Peyer's patch (tissue), 4 donors: ENCODE data around the gene AKT2. TPM values are rescaled to one million over a fixed set of nuclear protein-coding genes. Genes with fewer than 3 reads are reported as not detected.

Experiments used
- DNase-seq, 3 donors: peaks; one replicate each; pipeline ENCODE4 v3.0.0-alpha.2; 2017 to 2019
- H3K27ac ChIP-seq, 4 donors: fragments of 200-600 bp; sonication (generic); one replicate each; pipeline ENCODE4 v1.5.1; 2016 to 2019
- H3K27me3 ChIP-seq, 2 donors: fragments of 200-600 bp; sonication (generic); one replicate each; pipeline ENCODE4 v1.5.1; 2019
- H3K36me3 ChIP-seq, 3 donors: fragments of 200-600 bp; sonication (generic); one replicate each; pipeline ENCODE4 v1.5.1; 2016 to 2019
- H3K4me1 ChIP-seq, 4 donors: fragments of 200-600 bp; sonication (generic); one replicate each; pipeline ENCODE4 v1.5.1; 2016 to 2019
- H3K4me3 ChIP-seq, 4 donors: fragments of 200-600 bp; sonication (generic); 1 replicate in 3 of 4; 2 replicates in 1 of 4; pipeline ENCODE4 v1.5.1; 2016 to 2019; ENCODE audit warnings: mild to moderate bottlenecking in 1 of 4
- H3K9me3 ChIP-seq, 4 donors: fragments of 200-600 bp; sonication (generic); one replicate each; pipeline ENCODE4 v1.5.1; 2016 to 2019; ENCODE audit warnings: mild to moderate bottlenecking in 1 of 4
- CTCF ChIP-seq, 6 experiments: fragments of 450-650 bp in 4 of 6; fragments of 200-600 bp in 2 of 6; sonication (generic) in 1 of 6; IDR thresholded peaks; one replicate each; pipeline ENCODE4 v1.5.1; 2017 to 2019; ENCODE audit warnings: antibody characterized with exemption in 6 of 6, mild to moderate bottlenecking in 3 of 6, moderate library complexity in 1 of 6
- POLR2A ChIP-seq, 2 donors: fragments of 450-650 bp; IDR thresholded peaks; one replicate each; pipeline ENCODE4 v1.5.1; 2017; ENCODE audit warnings: antibody characterized with exemption in 2 of 2, mild to moderate bottlenecking in 2 of 2, moderate library complexity in 2 of 2
- total RNA-seq, 4 donors: library from RNA; depleted of rRNA; stranded (reverse); fragments of >200 nt; gene quantifications; one replicate each; pipeline ENCODE4 v1.1.0, GENCODE V29; 2016

Gene AKT2
- total RNA-seq, 4 donors from 2014 or later = 67.1 to 146 (median 100) TPM

- DNase-seq = no peak
- Histone ChIP-seq H3K27me3 (no peaks in the 10 kb centered on the region), H3K9me3 (no peaks in the 10 kb centered on the region), H3K27ac (no peak overlapping the region), H3K36me3 (peaks cover 0 to 26% (median 0%) of the 10 kb centered on the region in 3 donors), H3K4me1 (no peaks in the 10 kb centered on the region), H3K4me3 (no peak overlapping the region)
- TF ChIP-seq POLR2A (IDR thresholded peaks at IDR 0.05) (no peak), CTCF (IDR thresholded peaks at IDR 0.05) (no peak)
Measured at GRCh38 chr19:40246292-40247073, 38.7 kb downstream of the AKT2 start.

GRCh38 chr19:40245506-40246128 lies 39.5 kb downstream of the AKT2 start:
- TF ChIP-seq POLR2A (IDR thresholded peaks at IDR 0.05) = no peak
- TF ChIP-seq CTCF (IDR thresholded peaks at IDR 0.05) = no peak
- H3K4me1 ChIP-seq = no peaks in the 10 kb centered on the region
- DNase-seq = no peak
- H3K4me3 ChIP-seq = no peak overlapping the region
- H3K9me3 ChIP-seq = no peaks in the 10 kb centered on the region
- no peak overlapping the region for H3K27ac ChIP-seq
- H3K36me3 ChIP-seq = peaks cover 0 to 31% (median 0%) of the 10 kb centered on the region in 3 donors
- H3K27me3 ChIP-seq = no peaks in the 10 kb centered on the region

- DNase-seq = no peak
- Histone ChIP-seq H3K27ac (no peak overlapping the region), H3K4me3 (no peak overlapping the region), H3K4me1 (no peaks in the 10 kb centered on the region), H3K36me3 (peaks cover 0 to 40% (median 0%) of the 10 kb centered on the region in 3 donors), H3K9me3 (no peaks in the 10 kb centered on the region), H3K27me3 (no peaks in the 10 kb centered on the region)
- TF ChIP-seq POLR2A (IDR thresholded peaks at IDR 0.05) = no peak
- no peak for TF ChIP-seq CTCF (IDR thresholded peaks at IDR 0.05)
Measured at GRCh38 chr19:40244579-40245317, 40.4 kb downstream of the AKT2 start.

GRCh38 chr19:40243181-40243580 lies 42.0 kb downstream of the AKT2 start:
- TF ChIP-seq CTCF (IDR thresholded peaks at IDR 0.05) (no peak), POLR2A (IDR thresholded peaks at IDR 0.05) (no peak)
- Histone ChIP-seq H3K27me3 (no peaks in the 10 kb centered on the region), H3K4me1 (no peaks in the 10 kb centered on the region), H3K27ac (no peak overlapping the region), H3K4me3 (no peak overlapping the region), H3K36me3 (peaks cover 0 to 51% (median 0%) of the 10 kb centered on the region in 3 donors), H3K9me3 (no peaks in the 10 kb centered on the region)
- DNase-seq = no peak

GRCh38 chr19:40242480-40242879 lies 42.7 kb downstream of the AKT2 start:
- TF ChIP-seq POLR2A (IDR thresholded peaks at IDR 0.05) = no peak
- H3K27me3 ChIP-seq = no peaks in the 10 kb centered on the region
- no peaks in the 10 kb centered on the region for H3K4me1 ChIP-seq
- peaks cover 0 to 52% (median 0%) of the 10 kb centered on the region in 3 donors for H3K36me3 ChIP-seq
- H3K9me3 ChIP-seq = no peaks in the 10 kb centered on the region
- no peak for DNase-seq
- peak overlapping the region in 1 of 4 donors; percentile 19 for H3K27ac ChIP-seq
- no peak overlapping the region for H3K4me3 ChIP-seq
